CD8-positive, alpha-beta memory T cell (primary cell): ENCODE results near the gene FAM111A. TPM values are rescaled to one million over a fixed set of nuclear protein-coding genes. Genes with fewer than 3 reads are reported as not detected.
A peak's percentile ranks its signal among the peaks of the same experiment; 100 is the strongest.

Source experiments
- CTCF ChIA-PET: fragments of 350-600 bp; sonication (Branson Sonifier 250); formaldehyde crosslinking; loops from one replicate; lab custom pipeline; 2021; ENCODE audit warnings: antibody characterized with exemption; lab: Charles Lee
- POLR2A ChIA-PET: fragments of 350-600 bp; sonication (Branson Sonifier 250); formaldehyde crosslinking; loops from one replicate; lab custom pipeline; 2021; ENCODE audit warnings: antibody characterized with exemption; lab: Charles Lee
- DNase-seq, 5 donors: peaks; one replicate each; pipeline versions ENCODE4 v3.0.0 to v3.0.0-alpha.2; 2020 to 2022; ENCODE audit warnings: mixed read lengths in 1 of 5
- H3K27ac ChIP-seq: one replicate; pipeline ENCODE4 v1.7.0; 2013; ENCODE audit warnings: low read depth, mild to moderate bottlenecking, low read length, moderate library complexity
- H3K27me3 ChIP-seq: 2 replicates; pipeline ENCODE4 v1.7.0; 2013; ENCODE audit warnings: low read length, mild to moderate bottlenecking; ENCODE audit not compliant: insufficient read depth, poor library complexity, severe bottlenecking
- H3K36me3 ChIP-seq: 2 replicates; pipeline ENCODE4 v1.7.0; 2013; ENCODE audit warnings: mild to moderate bottlenecking, low read length, moderate library complexity; ENCODE audit not compliant: insufficient read depth
- H3K4me1 ChIP-seq: 2 replicates; pipeline ENCODE4 v1.7.0; 2013; ENCODE audit warnings: mild to moderate bottlenecking, low read length, moderate library complexity; ENCODE audit not compliant: insufficient read depth
- H3K4me3 ChIP-seq: 2 replicates; pipeline ENCODE4 v1.7.0; 2013; ENCODE audit warnings: mild to moderate bottlenecking, low read length
- H3K9me3 ChIP-seq: 2 replicates; pipeline ENCODE4 v1.7.0; 2013; ENCODE audit warnings: mild to moderate bottlenecking, low read length
- H3K27ac Mint-ChIP-seq, 8 donors: one replicate each; pipeline ENCODE4 v1.8.0; 2020 to 2021; ENCODE audit warnings: mixed read lengths in 8 of 8, mild to moderate bottlenecking in 6 of 8, inconsistent platforms in 3 of 8, moderate library complexity in 3 of 8
- H3K27me3 Mint-ChIP-seq, 2 donors: one replicate each; pipeline ENCODE4 v1.8.0; 2020 to 2021; ENCODE audit warnings: mixed read lengths in 2 of 2, mild to moderate bottlenecking in 1 of 2, moderate library complexity in 1 of 2
- H3K36me3 Mint-ChIP-seq, 3 donors: one replicate each; pipeline ENCODE4 v1.8.0; 2020 to 2021; ENCODE audit warnings: mixed read lengths in 3 of 3, inconsistent platforms in 1 of 3, mild to moderate bottlenecking in 1 of 3
- H3K4me1 Mint-ChIP-seq, 3 donors: one replicate each; pipeline ENCODE4 v1.8.0; 2020 to 2021; ENCODE audit warnings: mixed read lengths in 3 of 3, inconsistent platforms in 1 of 3, mild to moderate bottlenecking in 1 of 3
- H3K4me3 Mint-ChIP-seq, 7 donors: one replicate each; pipeline ENCODE4 v1.8.0; 2020 to 2021; ENCODE audit warnings: mixed read lengths in 7 of 7, mild to moderate bottlenecking in 6 of 7, moderate library complexity in 4 of 7, inconsistent platforms in 2 of 7
- H3K9me3 Mint-ChIP-seq, 5 donors: one replicate each; pipeline ENCODE4 v1.8.0; 2020 to 2022; ENCODE audit warnings: mixed read lengths in 5 of 5, mild to moderate bottlenecking in 3 of 5, moderate library complexity in 2 of 5, inconsistent platforms in 1 of 5
- polyA plus RNA-seq: library from polyadenylated mRNA; unstranded; fragments of 300-500 nt; fragmentation: Illumina TruSeq; gene quantifications from one replicate; pipeline ENCODE4 v1.2.3, GENCODE V29; 2021
- total RNA-seq, 2 experiments: library from RNA; stranded (reverse); gene quantifications; one replicate each; pipeline ENCODE4 v1.2.3, GENCODE V29; 2021

The FAM111A gene
- total and polyA plus RNA-seq, 3 experiments from 2014 or later: 31.7 to 73.5 (median 71.1) TPM

- Mint-ChIP-seq H3K9me3 (no peaks in the 10 kb centered on the region), H3K4me1 (peaks cover 7 to 10% (median 8%) of the 10 kb centered on the region in 3 donors), H3K4me3 (peak overlapping the region in 4 of 7 donors; percentile 16 to 43 (median 31)), H3K27ac (no peak overlapping the region), H3K36me3 (peaks cover 0 to 2% (median 0%) of the 10 kb centered on the region in 3 donors), H3K27me3 (peaks cover 3 to 6% of the 10 kb centered on the region in 2 donors)
- H3K4me3 ChIP-seq: no peak overlapping the region
- no peak for DNase-seq
- H3K27ac ChIP-seq: no peak overlapping the region
- CTCF ChIA-PET: interaction anchor here (1.2 to 7.0 kb wide), 2 partner anchors 10 to 16 kb away, joined by 5 to 92 read pairs; no protein-coding TSS in a partner anchor
- H3K4me1 ChIP-seq: peaks cover 9% of the 10 kb centered on the region
- POLR2A ChIA-PET: no interaction called here
- H3K36me3 ChIP-seq: no peaks in the 10 kb centered on the region
- H3K9me3 ChIP-seq: no peaks in the 10 kb centered on the region
- H3K27me3 ChIP-seq: peaks cover 9% of the 10 kb centered on the region
Observed at GRCh38 chr11:59174664-59175033, 32.0 kb downstream of the FAM111A start.

- H3K9me3 ChIP-seq: no peaks in the 10 kb centered on the region
- Mint-ChIP-seq H3K27me3 (peaks cover 3 to 6% of the 10 kb centered on the region in 2 donors), H3K4me1 (peaks cover 7 to 10% (median 8%) of the 10 kb centered on the region in 3 donors), H3K9me3 (no peaks in the 10 kb centered on the region), H3K27ac (no peak overlapping the region), H3K36me3 (peaks cover 0 to 2% (median 0%) of the 10 kb centered on the region in 3 donors), H3K4me3 (peak overlapping the region in 3 of 7 donors; percentile 24 to 43 (median 38))
- ChIA-PET CTCF (interaction anchor here (1.2 to 7.0 kb wide), 2 partner anchors 10 to 17 kb away, joined by 5 to 92 read pairs; no protein-coding TSS in a partner anchor), POLR2A (no interaction called here)
- peaks cover 9% of the 10 kb centered on the region for H3K4me1 ChIP-seq
- H3K36me3 ChIP-seq: no peaks in the 10 kb centered on the region
- H3K4me3 ChIP-seq: no peak overlapping the region
- peaks cover 9% of the 10 kb centered on the region for H3K27me3 ChIP-seq
- DNase-seq: no peak
- no peak overlapping the region for H3K27ac ChIP-seq
Observed at GRCh38 chr11:59175091-59175501, 32.4 kb downstream of the FAM111A start.

GRCh38 chr11:59176330-59176729 is 33.7 kb downstream of the FAM111A start:
- H3K27me3 Mint-ChIP-seq: peaks cover 3 to 6% of the 10 kb centered on the region in 2 donors
- Histone ChIP-seq H3K36me3 (no peaks in the 10 kb centered on the region), H3K9me3 (no peaks in the 10 kb centered on the region), H3K27me3 (peaks cover 9% of the 10 kb centered on the region), H3K27ac (no peak overlapping the region), H3K4me3 (no peak overlapping the region), H3K4me1 (peaks cover 9% of the 10 kb centered on the region)
- peaks cover 0 to 2% (median 0%) of the 10 kb centered on the region in 3 donors for H3K36me3 Mint-ChIP-seq
- peaks cover 7 to 10% (median 8%) of the 10 kb centered on the region in 3 donors for H3K4me1 Mint-ChIP-seq
- ChIA-PET POLR2A (no interaction called here), CTCF (interaction anchor here (0.6 to 1.7 kb wide), 2 partner anchors 29 to 49 kb away, joined by 3 to 4 read pairs; no protein-coding TSS in a partner anchor)
- no peak overlapping the region for H3K4me3 Mint-ChIP-seq
- H3K27ac Mint-ChIP-seq: no peak overlapping the region
- DNase-seq: no peak
- no peaks in the 10 kb centered on the region for H3K9me3 Mint-ChIP-seq

- Histone ChIP-seq H3K4me1 (peaks cover under 1% of the 10 kb centered on the region), H3K27ac (no peak overlapping the region), H3K4me3 (no peak overlapping the region), H3K9me3 (no peaks in the 10 kb centered on the region), H3K36me3 (no peaks in the 10 kb centered on the region), H3K27me3 (peaks cover 1% of the 10 kb centered on the region)
- CTCF ChIA-PET: interaction anchor here (0.7 kb wide), 1 partner anchor 20 kb away, joined by 3 read pairs; no protein-coding TSS in a partner anchor
- Mint-ChIP-seq H3K9me3 (no peaks in the 10 kb centered on the region), H3K27me3 (peaks cover 0 to 4% of the 10 kb centered on the region in 2 donors), H3K4me1 (peaks cover 0 to 4% (median 0%) of the 10 kb centered on the region in 3 donors), H3K4me3 (peak overlapping the region in 1 of 7 donors; percentile 6), H3K36me3 (peaks cover 0 to 1% (median 0%) of the 10 kb centered on the region in 3 donors), H3K27ac (no peak overlapping the region)
- DNase-seq: no peak
- POLR2A ChIA-PET: no interaction called here
Observed at GRCh38 chr11:59178402-59178801, 35.7 kb downstream of the FAM111A start.

GRCh38 chr11:59179121-59179520 is 36.5 kb downstream of the FAM111A start:
- peaks cover 0 to 1% (median 0%) of the 10 kb centered on the region in 3 donors for H3K36me3 Mint-ChIP-seq
- H3K9me3 Mint-ChIP-seq: no peaks in the 10 kb centered on the region
- no peak overlapping the region for H3K27ac Mint-ChIP-seq
- H3K27me3 ChIP-seq: no peaks in the 10 kb centered on the region
- H3K9me3 ChIP-seq: no peaks in the 10 kb centered on the region
- no peak overlapping the region for H3K4me3 Mint-ChIP-seq
- H3K36me3 ChIP-seq: no peaks in the 10 kb centered on the region
- H3K4me3 ChIP-seq: no peak overlapping the region
- H3K27me3 Mint-ChIP-seq: peaks cover 0 to 7% of the 10 kb centered on the region in 2 donors
- H3K4me1 Mint-ChIP-seq: peaks cover 0 to 1% (median 0%) of the 10 kb centered on the region in 3 donors
- CTCF ChIA-PET: interaction anchor here (0.7 kb wide), 1 partner anchor 21 kb away, joined by 3 read pairs; no protein-coding TSS in a partner anchor
- no peaks in the 10 kb centered on the region for H3K4me1 ChIP-seq
- no peak overlapping the region for H3K27ac ChIP-seq
- POLR2A ChIA-PET: no interaction called here
- DNase-seq: no peak

- H3K9me3 Mint-ChIP-seq: no peaks in the 10 kb centered on the region
- H3K36me3 ChIP-seq: no peaks in the 10 kb centered on the region
- no peak for DNase-seq
- POLR2A ChIA-PET: no interaction called here
- H3K27me3 ChIP-seq: no peaks in the 10 kb centered on the region
- H3K27me3 Mint-ChIP-seq: peaks cover 0 to 7% of the 10 kb centered on the region in 2 donors
- no peaks in the 10 kb centered on the region for H3K4me1 ChIP-seq
- CTCF ChIA-PET: interaction anchor here (1.9 kb wide), 1 partner anchor 9 kb away, joined by 18 read pairs; the partner anchor contains the start of gene DTX4
- no peak overlapping the region for H3K4me3 ChIP-seq
- H3K9me3 ChIP-seq: no peaks in the 10 kb centered on the region
- H3K27ac ChIP-seq: no peak overlapping the region
- H3K36me3 Mint-ChIP-seq: peaks cover 0 to 1% (median 0%) of the 10 kb centered on the region in 3 donors
- no peak overlapping the region for H3K4me3 Mint-ChIP-seq
- no peaks in the 10 kb centered on the region for H3K4me1 Mint-ChIP-seq
- no peak overlapping the region for H3K27ac Mint-ChIP-seq
Observed at GRCh38 chr11:59180168-59180776, 37.6 kb downstream of the FAM111A start.

- no peak for DNase-seq
Observed at GRCh38 chr11:59180907-59181306, 38.3 kb downstream of the FAM111A start.

More at GRCh38 chr11:59180907-59181306, 38.3 kb downstream of the FAM111A start:
- no peak overlapping the region for H3K27ac Mint-ChIP-seq
- H3K4me3 Mint-ChIP-seq: no peak overlapping the region
- peaks cover 0 to 7% of the 10 kb centered on the region in 2 donors for H3K27me3 Mint-ChIP-seq
- H3K4me1 Mint-ChIP-seq: no peaks in the 10 kb centered on the region
- no peaks in the 10 kb centered on the region for H3K9me3 ChIP-seq
- H3K9me3 Mint-ChIP-seq: no peaks in the 10 kb centered on the region
- no peak overlapping the region for H3K27ac ChIP-seq
- H3K36me3 Mint-ChIP-seq: peaks cover 0 to 1% (median 0%) of the 10 kb centered on the region in 3 donors
- H3K4me3 ChIP-seq: no peak overlapping the region
- POLR2A ChIA-PET: no interaction called here
- CTCF ChIA-PET: interaction anchor here (1.1 to 1.9 kb wide), 2 partner anchors 10 to 28 kb away, joined by 3 to 18 read pairs; partner anchors contain the start of gene DTX4
- H3K4me1 ChIP-seq: no peaks in the 10 kb centered on the region
- no peaks in the 10 kb centered on the region for H3K36me3 ChIP-seq
- no peaks in the 10 kb centered on the region for H3K27me3 ChIP-seq
